Right cardiac atrium (tissue), 5 donors: ENCODE data around the gene THOC5. TPM values are rescaled to one million over a fixed set of nuclear protein-coding genes. Genes with fewer than 3 reads are reported as not detected.
A peak's percentile ranks its signal among the peaks of the same experiment; 100 is the strongest.

ENCODE experiments used
- ATAC-seq, 2 donors: fragments of 200-7000 bp; cut with Tn5 transposase; one replicate each; pipeline versions ENCODE4 v1.8.0 to v1.9.1; 2020; ENCODE audit warnings: moderate library complexity in 2 of 2, mild to moderate bottlenecking in 1 of 2
- DNase-seq, 3 donors: peaks; one replicate each; pipeline ENCODE4 v3.0.0-alpha.2; 2020
- H3K27ac ChIP-seq: one replicate; pipeline ENCODE4 v1.5.1; 2013; ENCODE audit warnings: mild to moderate bottlenecking, low read length, control low read depth, moderate library complexity
- H3K27me3 ChIP-seq: one replicate; pipeline ENCODE4 v1.6.1; 2013; ENCODE audit not compliant: control insufficient read depth, insufficient read depth
- H3K4me1 ChIP-seq: one replicate; pipeline ENCODE4 v1.6.1; 2013; ENCODE audit warnings: low read length; ENCODE audit not compliant: control insufficient read depth, insufficient read depth
- H3K4me3 ChIP-seq: one replicate; pipeline ENCODE4 v1.5.1; 2013; ENCODE audit warnings: low read length, control low read depth
- H3K9me3 ChIP-seq: one replicate; pipeline ENCODE4 v1.6.1; 2013; ENCODE audit warnings: low read length; ENCODE audit not compliant: control insufficient read depth
- WGBS: extraction: QIAGEN DNeasy Blood & Tissue Kit; methylation state at CpG from one replicate; pipeline ENCODE4 v1.1.7; 2013; 5-methylcytosine and 5-hydroxymethylcytosine counted together
- intact Hi-C, 4 donors: fragments of 100-400 bp; cut with DNase I; formaldehyde crosslinking; loops; one replicate each; pipeline versions ENCODE4 v1.11.0 to v1.14.0; 2022 to 2023
- polyA plus RNA-seq: library from polyadenylated mRNA; stranded (reverse); fragments of 200-250 nt; gene quantifications from one replicate; pipeline ENCODE4 v1.2.3, GENCODE V29; 2013
- total RNA-seq, 4 donors: library from RNA; stranded (reverse); fragmentation: NEBNext Ultra II Directional; extraction: Animal tissue kit (Norgen Biotek cat#: 25700); gene quantifications; one replicate each; pipeline ENCODE4 v1.2.1, GENCODE V29; 2021
- donor health status: healthy with polysubstance abuse.
- donor health status: DM: no; HTN: yes; CAD: no.
- donor health status: DM: no; HTN: no; CAD: no.
- donor health status: DM: no; HTN: yes; CAD: no; lungs with severe emphysema.
- donor health status: DM: yes; HTN: yes; CAD: no.

Gene THOC5
- total and polyA plus RNA-seq, 5 donors: 30.5 to 58.9 (median 40.1) TPM

- DNase-seq (no peak), ATAC-seq (no peak)
- no peaks in the 10 kb centered on the region for H3K27me3 ChIP-seq
- no peaks in the 10 kb centered on the region for H3K4me1 ChIP-seq
- no peaks in the 10 kb centered on the region for H3K9me3 ChIP-seq
- H3K27ac ChIP-seq: no peak overlapping the region
- intact Hi-C loops: no loop called here
- no peak overlapping the region for H3K4me3 ChIP-seq
- WGBS: 71% methylated on average over 11 of the region's 11 CpGs
These were observed 71.3 kb downstream of the THOC5 start for GRCh38 chr22:29482253-29482652.

DNA sequence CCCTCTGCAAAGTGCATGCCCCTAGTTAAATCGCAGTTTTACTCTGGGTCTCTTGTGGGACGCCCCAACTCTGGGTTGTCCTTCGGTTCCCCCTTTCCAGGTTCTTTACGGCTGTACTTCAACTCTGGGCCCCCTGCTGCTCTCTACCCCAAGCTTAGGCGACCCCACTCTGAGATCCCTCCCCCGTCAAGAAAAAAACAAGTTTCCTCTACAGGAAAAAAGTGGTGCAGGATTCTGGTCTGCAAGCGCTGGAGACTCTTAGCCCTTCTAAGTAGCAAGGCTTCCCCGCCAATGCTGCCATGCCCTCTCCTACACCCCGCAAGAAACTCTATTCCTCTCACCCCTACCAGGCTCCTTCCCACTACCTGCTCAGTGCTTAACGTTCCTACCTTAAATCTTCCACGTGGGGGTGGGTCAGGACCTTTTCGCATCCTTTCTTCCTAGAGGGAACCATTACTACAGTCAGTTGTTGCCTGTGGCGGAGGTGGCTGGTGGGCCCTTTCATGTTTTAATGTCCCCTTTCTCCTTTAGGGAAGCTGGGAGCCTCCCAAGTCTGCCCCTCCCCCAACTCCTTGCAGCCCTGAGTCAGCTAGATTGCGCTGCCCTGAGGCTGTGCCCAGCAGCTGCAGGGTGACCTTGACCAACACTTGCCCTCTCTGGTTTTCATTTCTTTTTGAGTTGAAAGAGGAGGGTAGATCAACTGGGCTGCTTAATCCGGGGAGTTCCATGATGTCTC, 72.1 kb downstream of the THOC5 start:
- Histone ChIP-seq H3K9me3 (no peaks in the 10 kb centered on the region), H3K4me1 (no peaks in the 10 kb centered on the region), H3K4me3 (no peak overlapping the region), H3K27ac (no peak overlapping the region), H3K27me3 (no peaks in the 10 kb centered on the region)
- DNase-seq: peak in 1 of 3 donors; percentile 64
- WGBS: 12% methylated on average over 15 of the region's 15 CpGs
- no peak for ATAC-seq
- intact Hi-C loops: no loop called here

DNA sequence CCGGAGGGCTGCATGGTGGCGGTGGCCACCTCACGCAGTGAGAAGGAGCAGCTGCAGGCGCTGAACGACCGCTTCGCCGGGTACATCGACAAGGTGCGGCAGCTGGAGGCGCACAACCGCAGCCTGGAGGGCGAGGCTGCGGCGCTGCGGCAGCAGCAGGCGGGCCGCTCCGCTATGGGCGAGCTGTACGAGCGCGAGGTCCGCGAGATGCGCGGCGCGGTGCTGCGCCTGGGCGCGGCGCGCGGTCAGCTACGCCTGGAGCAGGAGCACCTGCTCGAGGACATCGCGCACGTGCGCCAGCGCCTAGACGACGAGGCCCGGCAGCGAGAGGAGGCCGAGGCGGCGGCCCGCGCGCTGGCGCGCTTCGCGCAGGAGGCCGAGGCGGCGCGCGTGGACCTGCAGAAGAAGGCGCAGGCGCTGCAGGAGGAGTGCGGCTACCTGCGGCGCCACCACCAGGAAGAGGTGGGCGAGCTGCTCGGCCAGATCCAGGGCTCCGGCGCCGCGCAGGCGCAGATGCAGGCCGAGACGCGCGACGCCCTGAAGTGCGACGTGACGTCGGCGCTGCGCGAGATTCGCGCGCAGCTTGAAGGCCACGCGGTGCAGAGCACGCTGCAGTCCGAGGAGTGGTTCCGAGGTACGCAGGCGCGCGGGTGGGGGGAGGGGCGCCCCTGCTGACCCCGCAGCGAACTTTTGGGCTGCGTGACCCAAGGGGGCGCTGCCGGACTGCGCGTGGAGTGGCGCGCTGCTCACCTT, 72.9 kb downstream of the THOC5 start:
- ATAC-seq: peak; percentile 38 to 44
- H3K27ac ChIP-seq: no peak overlapping the region
- no peaks in the 10 kb centered on the region for H3K27me3 ChIP-seq
- DNase-seq: peak; percentile 27 to 79 (median 64)
- no peak overlapping the region for H3K4me3 ChIP-seq
- no peaks in the 10 kb centered on the region for H3K9me3 ChIP-seq
- 7% methylated on average over 107 of the region's 107 CpGs for WGBS
- no peaks in the 10 kb centered on the region for H3K4me1 ChIP-seq
- intact Hi-C loops: no loop called here

GRCh38 chr22:29480262-29480511, 73.4 kb downstream of the THOC5 start:
- 3% methylated on average over 39 of the region's 39 CpGs for WGBS
- Histone ChIP-seq H3K9me3 (no peaks in the 10 kb centered on the region), H3K27ac (no peak overlapping the region), H3K27me3 (no peaks in the 10 kb centered on the region), H3K4me3 (no peak overlapping the region), H3K4me1 (no peaks in the 10 kb centered on the region)
- ATAC-seq: no peak
- DNase-seq: no peak
- intact Hi-C loops: no loop called here

- 5% methylated on average over 48 of the region's 48 CpGs for WGBS
- Histone ChIP-seq H3K9me3 (no peaks in the 10 kb centered on the region), H3K27me3 (no peaks in the 10 kb centered on the region), H3K27ac (no peak within 1 kb of the TSS), H3K4me1 (no peaks in the 10 kb centered on the region), H3K4me3 (no peak within 1 kb of the TSS)
- DNase-seq (no peak), ATAC-seq (no peak)
- intact Hi-C loops: no loop called here
These were observed 73.9 kb downstream of the THOC5 start, which contains the start of gene NEFH for GRCh38 chr22:29479417-29480261. Gene NEFH, plus strand, starts transcription at chr22:29480218. Its CDS starts 45 bp downstream, at chr22:29480263.

- intact Hi-C loops: no loop called here
- ATAC-seq (peak in 1 of 2 donors; percentile 33), DNase-seq (peak in 1 of 3 donors; percentile 31)
- H3K27ac ChIP-seq: no peak overlapping the region
- no peaks in the 10 kb centered on the region for H3K9me3 ChIP-seq
- H3K4me3 ChIP-seq: no peak overlapping the region
- no peaks in the 10 kb centered on the region for H3K27me3 ChIP-seq
- H3K4me1 ChIP-seq: no peaks in the 10 kb centered on the region
- 8% methylated on average over 21 of the region's 21 CpGs for WGBS
These were observed 75.0 kb downstream of the THOC5 start for GRCh38 chr22:29478326-29479276.

- no peaks in the 10 kb centered on the region for H3K4me1 ChIP-seq
- WGBS: 17% methylated on average over 4 of the region's 4 CpGs
- DNase-seq (no peak), ATAC-seq (no peak)
- no peak overlapping the region for H3K4me3 ChIP-seq
- intact Hi-C loops: no loop called here
- no peaks in the 10 kb centered on the region for H3K9me3 ChIP-seq
- no peaks in the 10 kb centered on the region for H3K27me3 ChIP-seq
- no peak overlapping the region for H3K27ac ChIP-seq
These were observed 75.7 kb downstream of the THOC5 start for GRCh38 chr22:29477723-29478318.

DNA sequence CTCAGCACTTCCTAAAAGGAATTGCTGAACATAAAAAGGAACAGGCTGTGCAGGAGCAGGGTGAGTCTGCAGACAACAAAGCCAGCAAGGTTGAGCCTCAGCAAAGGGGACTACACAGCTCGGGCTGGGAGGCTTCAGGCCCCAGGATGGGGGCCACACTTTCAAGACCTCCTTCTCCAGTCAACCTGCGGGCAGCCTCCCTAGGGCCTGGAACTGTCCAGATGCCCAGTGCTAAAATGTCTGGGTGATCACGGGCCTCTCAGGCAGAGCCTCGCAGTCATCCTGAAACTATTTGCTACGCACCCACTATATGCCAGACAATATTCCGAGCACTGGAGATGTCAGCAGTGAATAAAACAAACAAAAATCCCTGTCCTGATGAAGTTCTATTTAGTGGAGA, 77.4 kb downstream of the THOC5 start:
- ATAC-seq: no peak
- Histone ChIP-seq H3K27ac (no peak overlapping the region), H3K4me3 (no peak overlapping the region), H3K9me3 (no peaks in the 10 kb centered on the region), H3K4me1 (no peaks in the 10 kb centered on the region), H3K27me3 (no peaks in the 10 kb centered on the region)
- no peak for DNase-seq
- intact Hi-C loops: no loop called here
- WGBS: 55% methylated on average over 6 of the region's 6 CpGs

- ATAC-seq: no peak
- H3K9me3 ChIP-seq: no peaks in the 10 kb centered on the region
- intact Hi-C loops: no loop called here
- no peak overlapping the region for H3K27ac ChIP-seq
- no peak overlapping the region for H3K4me3 ChIP-seq
- 88% methylated on average over 8 of the region's 8 CpGs for WGBS
- DNase-seq: no peak
- no peaks in the 10 kb centered on the region for H3K27me3 ChIP-seq
- H3K4me1 ChIP-seq: no peaks in the 10 kb centered on the region
These were observed 78.0 kb downstream of the THOC5 start for GRCh38 chr22:29475550-29475949.

GRCh38 chr22:29473001-29473400, 80.6 kb downstream of the THOC5 start:
- 76% methylated on average over 5 of the region's 5 CpGs for WGBS
- intact Hi-C loops: no loop called here
- H3K27me3 ChIP-seq: no peaks in the 10 kb centered on the region

More at GRCh38 chr22:29473001-29473400, 80.6 kb downstream of the THOC5 start:
- Histone ChIP-seq H3K4me1 (no peaks in the 10 kb centered on the region), H3K4me3 (no peak overlapping the region), H3K9me3 (no peaks in the 10 kb centered on the region), H3K27ac (no peak overlapping the region)
- DNase-seq: no peak
- ATAC-seq: no peak
